HG02970 (cell line): Measurements from ENCODE around the gene UBIAD1.
"Not testable (repeated sequence)": the region's sequence is repeated elsewhere in the genome, so short reads cannot be mapped to it uniquely, and the experiment has no call there.

ENCODE experiments used
- ATAC-seq: cut with Tn5 transposase; IDR thresholded peaks from one replicate; pipeline ENCODE4 v1.9.1; 2021; ENCODE audit warnings: mild to moderate bottlenecking, moderate library complexity, moderate number of reproducible peaks; ENCODE audit not compliant: unreplicated experiment, low FRiP score

Gene UBIAD1, protein sequence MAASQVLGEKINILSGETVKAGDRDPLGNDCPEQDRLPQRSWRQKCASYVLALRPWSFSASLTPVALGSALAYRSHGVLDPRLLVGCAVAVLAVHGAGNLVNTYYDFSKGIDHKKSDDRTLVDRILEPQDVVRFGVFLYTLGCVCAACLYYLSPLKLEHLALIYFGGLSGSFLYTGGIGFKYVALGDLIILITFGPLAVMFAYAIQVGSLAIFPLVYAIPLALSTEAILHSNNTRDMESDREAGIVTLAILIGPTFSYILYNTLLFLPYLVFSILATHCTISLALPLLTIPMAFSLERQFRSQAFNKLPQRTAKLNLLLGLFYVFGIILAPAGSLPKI

DNA sequence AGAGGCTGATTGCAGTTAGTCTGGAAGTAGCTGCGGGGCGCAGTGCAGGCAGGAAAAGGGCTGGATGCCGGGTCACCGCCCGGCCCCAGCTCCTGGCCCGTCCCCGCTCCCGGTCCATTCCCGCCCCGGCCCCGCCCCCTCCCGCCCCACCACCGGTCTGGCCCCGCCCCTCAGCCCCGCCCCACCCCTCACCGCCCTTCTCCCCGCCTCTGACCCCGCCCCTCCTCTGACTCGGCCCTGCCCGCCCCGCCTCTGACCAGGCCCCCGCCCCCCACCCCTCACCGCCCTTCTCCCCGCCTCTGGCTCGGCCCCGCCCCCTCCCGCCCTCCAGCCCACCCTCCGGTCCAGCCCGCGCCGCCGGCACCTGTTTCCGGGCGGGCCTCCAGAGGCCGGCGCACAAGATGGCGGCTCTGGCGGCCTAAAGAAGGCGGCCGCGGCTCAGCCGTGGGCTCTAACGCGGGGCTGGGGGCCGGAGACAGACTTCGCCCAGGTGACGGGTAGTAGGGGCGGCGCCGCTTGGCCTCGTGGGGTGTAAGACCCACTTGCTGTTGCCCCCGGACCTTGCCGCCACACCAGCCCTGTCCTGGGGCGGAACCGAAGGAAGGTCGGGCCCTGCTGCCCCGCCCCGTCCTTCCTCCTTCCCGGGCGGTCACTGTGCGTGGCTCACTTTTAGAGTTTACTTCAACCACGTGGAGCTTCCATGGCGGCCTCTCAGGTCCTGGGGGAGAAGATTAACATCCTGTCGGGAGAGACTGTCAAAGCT, at the start of gene UBIAD1:
UBIAD1 (plus strand) TSS at position 367 of the 763 bp plus-strand sequence; CDS start at position 701, 334 bp downstream.
- peak; percentile 89 for ATAC-seq

DNA sequence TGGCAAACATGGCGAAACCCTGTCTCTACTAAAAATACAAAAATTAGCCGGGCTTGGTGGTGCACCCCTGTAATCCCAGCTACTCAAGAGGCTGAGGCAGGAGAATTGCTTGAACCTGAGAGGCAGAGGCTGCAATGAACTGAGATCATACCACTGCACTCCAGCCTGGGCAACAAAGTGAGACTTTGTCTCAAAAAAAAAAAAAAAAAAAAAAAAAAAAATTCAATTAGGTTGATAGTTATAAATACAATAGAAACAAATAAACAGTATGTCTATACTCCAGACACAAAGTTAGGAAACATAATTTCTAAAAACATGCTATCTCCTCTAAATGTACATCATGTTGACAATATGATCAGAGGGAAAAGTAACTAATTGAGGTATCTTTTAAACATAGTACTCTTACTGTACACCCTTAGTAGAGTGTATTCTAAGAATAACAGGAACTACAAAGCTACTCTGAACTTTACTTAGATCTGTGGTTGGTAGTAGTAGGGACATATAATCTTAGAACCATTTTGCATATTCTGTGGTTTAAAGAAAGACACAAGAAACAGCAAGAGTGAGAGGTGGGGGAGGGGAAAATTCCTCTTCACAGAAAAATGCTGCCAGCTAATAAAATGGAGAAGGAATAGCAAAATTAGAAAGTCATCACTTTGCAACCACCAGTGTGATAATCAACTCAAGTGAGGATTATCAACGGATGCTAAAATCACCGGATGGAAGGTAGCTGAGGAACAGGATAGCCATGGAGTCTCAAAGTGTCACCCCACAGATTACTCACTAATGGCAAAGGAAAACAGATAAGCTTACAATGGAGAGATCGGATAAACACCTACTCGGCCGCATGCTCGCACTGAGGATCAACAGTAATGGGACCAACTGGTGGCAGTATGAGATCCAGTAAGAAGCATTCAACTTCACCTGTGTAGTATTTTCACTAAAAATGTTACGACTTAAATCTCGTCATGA, 45.6 kb upstream of the UBIAD1 start:
- ATAC-seq, result no peak

DNA sequence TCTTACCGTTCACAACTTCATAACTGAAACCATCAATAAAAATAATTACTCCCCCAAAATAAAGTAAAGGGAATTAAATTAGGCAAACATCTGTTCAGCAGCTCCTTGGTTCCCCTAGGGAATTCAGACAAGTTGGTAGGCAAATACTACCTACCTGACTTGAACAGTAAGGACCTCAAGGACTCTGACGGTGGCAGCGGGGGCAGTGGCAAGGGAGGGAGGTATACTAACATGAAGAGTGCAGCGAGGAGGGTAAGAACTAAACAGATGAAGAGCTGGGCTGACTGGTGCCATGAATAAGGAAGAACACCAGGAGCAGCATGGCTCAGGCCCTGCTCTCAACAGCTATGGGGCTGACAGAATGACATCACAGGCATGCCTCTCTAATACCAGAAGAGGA, 43.8 kb upstream of the UBIAD1 start:
- ATAC-seq, result no peak

DNA sequence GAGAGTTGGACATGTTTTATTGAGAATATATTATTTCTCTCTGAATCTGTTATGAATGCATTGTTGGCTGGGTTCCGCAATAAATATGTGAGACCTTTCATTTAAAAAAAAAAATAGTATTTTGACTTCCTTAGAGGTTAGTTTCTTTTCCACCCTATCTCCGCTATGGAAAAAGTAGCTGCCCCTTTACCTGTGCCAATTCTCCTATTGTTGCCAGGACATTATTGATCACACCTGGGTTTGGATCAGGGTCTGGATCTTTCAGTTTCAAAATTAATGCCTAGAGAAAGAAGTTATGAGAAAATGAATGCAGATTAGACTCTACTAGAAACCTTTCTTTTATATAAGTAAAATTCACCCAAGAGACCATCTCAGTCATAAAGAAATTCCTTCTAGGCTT, 39.8 kb upstream of the UBIAD1 start:
- ATAC-seq, result no peak

- no peak for ATAC-seq
Observed at GRCh38 chr1:11237356-11237755, 35.6 kb upstream of the UBIAD1 start.

DNA sequence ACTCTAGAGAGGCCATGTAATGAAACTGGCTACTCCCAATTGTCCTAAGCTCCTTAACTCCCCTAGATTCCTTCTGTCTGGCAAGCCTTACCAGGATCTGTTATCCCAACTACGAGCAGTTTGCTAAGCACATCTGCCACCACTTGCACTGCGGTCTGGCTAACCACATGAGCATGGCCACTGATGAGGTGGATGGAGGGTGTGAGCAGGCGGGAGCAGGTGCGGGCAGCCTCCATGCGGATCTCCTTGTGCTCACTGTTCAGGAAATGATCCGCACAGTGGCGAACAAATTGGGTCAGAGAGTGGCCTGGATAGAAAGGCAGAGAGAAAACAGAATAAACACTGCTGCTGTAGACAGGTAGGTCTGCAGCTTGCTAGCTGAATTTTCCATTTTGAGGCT, 34.7 kb upstream of the UBIAD1 start:
- no peak for ATAC-seq

DNA sequence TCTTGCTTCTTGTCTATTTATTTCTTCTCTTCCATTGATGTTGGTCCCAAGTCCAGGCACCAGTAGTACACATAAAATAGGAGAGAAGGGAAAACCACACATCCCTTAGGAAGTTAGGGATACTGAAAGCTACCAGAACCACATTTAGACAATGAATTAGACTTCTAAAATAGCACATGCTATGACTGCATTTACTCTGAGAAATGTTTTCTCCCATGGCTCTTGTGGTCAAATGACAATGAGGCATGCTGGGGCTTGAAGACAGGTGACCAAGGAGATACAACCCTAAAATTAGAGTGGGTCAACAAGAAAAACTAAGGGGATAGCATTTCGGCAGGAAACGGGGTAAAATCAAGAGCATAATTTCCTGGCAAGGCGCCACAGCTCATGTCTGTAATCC, 27.8 kb upstream of the UBIAD1 start:
- ATAC-seq, result no peak

- ATAC-seq, result no peak
Observed at GRCh38 chr1:11245904-11246719, 26.9 kb upstream of the UBIAD1 start.

DNA sequence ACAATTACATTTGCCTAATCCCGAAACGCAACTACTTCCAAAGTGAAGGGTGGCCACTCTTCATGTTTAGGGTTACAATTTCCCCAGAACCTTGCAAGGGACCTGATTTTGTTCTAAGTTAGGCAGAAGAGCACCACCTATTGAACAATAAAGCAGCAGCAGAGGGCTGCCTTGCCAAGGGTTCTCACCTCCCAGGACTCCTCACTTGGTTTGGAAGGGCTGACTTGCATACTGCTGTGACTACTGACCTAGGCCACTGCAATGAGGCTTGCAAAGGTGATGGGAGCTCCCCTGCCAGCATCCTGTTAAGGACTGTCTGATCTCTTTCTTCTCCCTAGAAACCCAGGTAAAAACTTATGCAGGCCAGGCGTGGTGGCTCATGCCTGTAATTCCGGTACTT, 24.8 kb upstream of the UBIAD1 start:
- no peak for ATAC-seq

- no peak for ATAC-seq
Observed at GRCh38 chr1:11252538-11252937, 20.5 kb upstream of the UBIAD1 start.

GRCh38 chr1:11253226-11253625, 19.8 kb upstream of the UBIAD1 start:
- no peak for ATAC-seq

DNA sequence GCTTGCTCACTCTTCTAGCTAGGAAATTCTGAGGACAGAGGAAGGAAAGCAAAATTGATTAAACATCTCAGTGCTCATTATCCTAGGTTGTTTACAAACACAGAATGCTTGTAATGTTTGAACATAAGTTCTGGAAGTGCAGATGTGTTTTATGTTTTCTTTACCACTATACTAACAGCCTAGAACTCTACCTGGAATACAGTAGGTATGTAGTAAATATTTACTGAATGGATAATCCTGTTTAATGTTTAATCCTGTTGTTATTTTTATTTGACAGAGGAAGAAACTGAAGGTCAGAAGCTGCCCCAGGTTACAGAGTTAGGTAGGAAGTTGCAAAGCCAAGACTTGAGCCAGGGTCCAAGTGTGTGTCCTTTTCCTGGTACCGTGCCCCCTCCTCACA, 16.7 kb upstream of the UBIAD1 start:
- no peak for ATAC-seq

DNA sequence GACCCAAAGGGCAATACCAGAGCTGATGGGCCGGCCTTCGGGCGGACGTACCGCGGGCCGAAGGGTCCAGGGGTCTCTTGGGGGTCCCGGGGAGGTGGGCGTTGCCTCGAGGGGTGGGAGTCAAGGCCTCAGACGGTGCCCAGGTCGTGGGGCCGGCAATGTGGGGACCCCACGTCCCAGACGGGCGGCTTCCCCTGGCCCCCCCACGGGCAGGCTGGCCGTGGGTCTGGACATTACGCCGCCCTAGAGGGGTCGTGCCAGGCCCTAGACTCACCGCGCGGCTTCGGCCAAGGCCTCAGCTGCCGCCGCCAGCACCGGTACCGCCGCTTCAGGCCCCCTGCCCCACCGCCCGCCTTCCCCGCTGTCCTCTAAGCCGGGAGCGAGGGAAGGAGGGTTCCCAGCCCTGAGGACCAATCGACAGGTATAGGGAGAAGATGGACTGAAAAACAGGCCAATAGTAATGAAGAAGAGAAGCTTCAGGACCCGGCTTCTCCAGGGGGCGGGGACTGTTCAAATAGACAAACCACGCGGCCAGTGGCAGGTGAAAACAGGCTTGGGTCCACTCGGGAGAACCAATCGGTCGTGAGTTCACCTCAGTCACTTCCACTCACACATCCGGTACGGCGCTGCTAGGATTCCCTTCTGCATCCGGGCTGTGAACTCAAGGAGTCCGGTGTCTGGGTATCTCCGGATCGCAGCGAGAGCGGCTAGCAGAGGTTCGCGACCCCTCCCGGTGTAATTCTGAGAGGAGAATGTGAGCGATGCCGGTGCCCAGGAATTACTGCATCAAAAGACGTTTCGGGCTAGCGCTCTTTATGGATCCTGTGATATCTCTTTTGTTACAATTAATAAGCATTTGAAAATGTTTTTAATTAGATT, 10.6 kb upstream of the UBIAD1 start, which contains the start of gene MTOR:
MTOR (minus strand) TSS at position 381 of the 879 bp plus-strand sequence. CDS start 3,142 bp downstream, outside the sequence.
- ATAC-seq, result peak; percentile 96

DNA sequence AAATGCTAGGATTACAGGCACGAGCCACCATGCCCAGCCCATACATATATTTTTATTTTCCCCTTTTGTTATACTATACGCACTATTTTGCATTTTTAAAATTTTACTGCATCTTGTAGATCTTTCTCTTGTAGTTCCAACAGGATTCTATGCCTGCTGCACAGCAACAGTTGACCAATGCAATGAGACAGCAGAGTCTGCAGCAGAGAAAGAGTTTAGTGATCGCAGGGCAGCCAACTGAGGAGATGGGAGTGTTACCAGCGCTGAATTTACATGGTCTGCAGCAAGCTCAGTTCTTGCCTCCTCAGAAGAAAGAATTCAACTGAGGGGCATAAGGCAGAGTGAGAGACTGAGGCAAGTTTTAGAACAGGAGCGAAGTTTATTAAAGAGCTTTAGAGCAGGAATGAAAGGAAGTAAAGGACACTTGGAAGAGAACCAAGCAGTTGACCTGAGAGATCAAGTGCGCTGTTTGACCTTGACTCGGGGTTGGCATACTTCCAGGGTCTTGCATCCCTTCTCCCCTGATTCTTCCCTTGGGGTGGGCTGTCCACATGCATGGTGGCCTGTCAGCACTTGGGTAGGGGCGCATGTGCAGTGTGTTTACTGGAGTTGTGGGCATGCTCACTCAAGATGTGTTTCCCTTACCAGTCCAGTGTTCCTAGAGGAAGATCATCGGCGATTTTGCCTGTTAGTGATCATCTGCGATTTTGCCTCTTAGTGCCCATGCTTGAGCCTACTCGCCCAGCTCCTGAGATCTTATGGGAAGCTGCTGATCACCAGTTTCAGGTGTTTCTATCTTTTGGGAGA, 6.5 kb upstream of the UBIAD1 start:
- no peak for ATAC-seq

DNA sequence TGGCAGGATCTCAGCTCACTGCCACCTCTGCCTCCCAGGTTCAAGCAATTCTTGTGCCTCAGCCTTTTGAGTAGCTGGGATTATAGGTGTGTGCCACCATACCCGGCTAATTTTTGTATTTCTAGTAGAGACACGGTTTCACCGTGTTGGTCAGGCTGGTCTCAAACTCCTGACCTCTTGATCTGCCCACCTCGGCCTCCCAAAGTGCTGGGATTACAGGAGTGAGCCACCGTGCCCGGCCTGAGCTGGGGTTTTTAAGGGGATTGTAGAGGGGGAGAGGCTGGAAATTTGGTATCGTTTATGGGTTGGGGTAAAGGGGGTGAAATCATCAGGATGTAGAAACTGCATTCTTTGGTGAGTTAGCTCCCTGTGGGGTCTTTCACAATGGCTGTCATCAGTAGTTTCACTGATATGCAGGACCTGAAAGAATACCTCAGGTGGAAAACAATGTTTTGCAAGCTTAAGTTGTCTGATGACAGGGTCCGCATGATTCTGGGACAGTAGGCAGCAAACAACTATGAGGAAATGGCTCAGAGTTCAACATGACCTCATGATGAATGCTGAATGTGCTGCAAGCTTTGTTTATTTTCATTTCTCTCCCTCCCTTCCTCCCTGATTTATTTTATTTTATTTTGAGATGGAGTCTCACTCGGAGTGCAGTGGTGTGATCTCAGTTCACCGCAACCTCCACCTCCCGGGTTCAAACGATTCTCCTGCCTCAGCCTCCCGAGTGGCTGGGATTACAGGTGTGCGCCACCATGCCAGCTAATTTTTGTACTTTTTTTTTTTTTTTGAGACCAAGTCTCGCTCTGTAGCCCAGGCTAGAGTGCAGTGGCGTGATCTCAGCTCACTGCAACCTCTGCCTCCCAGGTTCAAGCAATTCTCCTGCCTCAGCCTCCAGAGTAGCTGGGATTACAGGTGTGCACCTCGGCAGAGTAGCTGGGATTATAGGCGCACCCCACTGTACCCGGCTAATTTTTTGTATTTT, 5.4 kb upstream of the UBIAD1 start:
- ATAC-seq, result not testable (repeated sequence)

- ATAC-seq, result no peak
Observed at GRCh38 chr1:11272544-11272831, 510 bp upstream of the UBIAD1 start.

DNA sequence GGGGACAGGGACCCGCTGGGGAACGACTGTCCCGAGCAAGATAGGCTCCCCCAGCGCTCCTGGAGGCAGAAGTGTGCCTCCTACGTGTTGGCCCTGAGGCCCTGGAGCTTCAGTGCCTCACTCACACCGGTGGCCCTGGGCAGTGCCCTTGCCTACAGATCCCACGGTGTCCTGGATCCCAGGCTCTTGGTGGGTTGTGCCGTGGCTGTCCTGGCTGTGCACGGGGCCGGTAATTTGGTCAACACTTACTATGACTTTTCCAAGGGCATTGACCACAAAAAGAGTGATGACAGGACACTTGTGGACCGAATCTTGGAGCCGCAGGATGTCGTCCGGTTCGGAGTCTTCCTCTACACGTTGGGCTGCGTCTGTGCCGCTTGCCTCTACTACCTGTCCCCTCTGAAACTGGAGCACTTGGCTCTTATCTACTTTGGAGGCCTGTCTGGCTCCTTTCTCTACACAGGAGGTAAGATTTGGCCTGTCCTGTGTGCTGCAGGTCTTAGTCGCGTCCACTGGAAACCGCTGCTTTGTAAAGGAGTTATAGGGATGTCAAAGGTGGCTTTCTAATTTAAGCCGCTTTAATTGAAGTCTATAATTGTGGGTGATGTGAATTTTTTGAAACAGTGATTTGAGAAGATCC, 717 bp downstream of the UBIAD1 start:
- peak; percentile 41 for ATAC-seq
